WI38 (cell line): ENCODE measurements around the gene TBC1D2.

Experiments
- H3K4me3 ChIP-seq: 2 replicates; pipeline ENCODE4 v1.5.1; 2011; ENCODE audit warnings: low read depth, mild to moderate bottlenecking, control low read depth, low read length
- CTCF ChIP-seq: IDR thresholded peaks from 2 replicates; pipeline ENCODE4 v1.5.1; 2012; ENCODE audit warnings: low read depth, mild to moderate bottlenecking, control low read depth, low read length

Gene TBC1D2

GRCh38 chr9:98255578-98256296 lies at the start of gene TBC1D2:
Gene TBC1D2 (minus strand): TSS chr9:98255649. CDS start chr9:98255541, 108 bp downstream.
- TF ChIP-seq CTCF, result 0 out of 2 replicates have a peak, but pooled peaks have one; percentile 4
- peak within 1 kb of the TSS; percentile 98 for H3K4me3 ChIP-seq

- TF ChIP-seq CTCF, result no peak
- no peak overlapping the region for H3K4me3 ChIP-seq
Observed at GRCh38 chr9:98304381-98304780, 48.9 kb upstream of the TBC1D2 start.

- TF ChIP-seq CTCF, result no peak
- H3K4me3 ChIP-seq, result no peak overlapping the region
Observed at GRCh38 chr9:98303633-98304125, 48.2 kb upstream of the TBC1D2 start.

GRCh38 chr9:98302938-98303632 lies 47.6 kb upstream of the TBC1D2 start:
- H3K4me3 ChIP-seq, result no peak overlapping the region
- no peak for TF ChIP-seq CTCF

GRCh38 chr9:98302150-98302549 lies 46.7 kb upstream of the TBC1D2 start:
- TF ChIP-seq CTCF, result no peak
- no peak overlapping the region for H3K4me3 ChIP-seq

GRCh38 chr9:98300611-98301010 lies 45.2 kb upstream of the TBC1D2 start:
- no peak for TF ChIP-seq CTCF
- H3K4me3 ChIP-seq, result no peak overlapping the region

GRCh38 chr9:98298476-98298875 lies 43.0 kb upstream of the TBC1D2 start:
- TF ChIP-seq CTCF, result no peak
- no peak overlapping the region for H3K4me3 ChIP-seq
